GM21515 (cell line): Measurements from ENCODE around the gene GSTA1.
"Not testable (repeated sequence)": the region's sequence is repeated elsewhere in the genome, so short reads cannot be mapped to it uniquely, and the experiment has no call there.

Experiments used
- ATAC-seq: cut with Tn5 transposase; IDR thresholded peaks from one replicate; pipeline ENCODE4 v1.9.1; 2021; ENCODE audit not compliant: unreplicated experiment

The GSTA1 gene

GRCh38 chr6:52759085-52759484 is 44.5 kb downstream of the GSTA1 start:
- no peak for ATAC-seq

GRCh38 chr6:52757651-52758338 is 45.8 kb downstream of the GSTA1 start:
- ATAC-seq: not testable (repeated sequence)

- no peak for ATAC-seq
Measured at GRCh38 chr6:52754443-52754842, 49.2 kb downstream of the GSTA1 start.

- ATAC-seq: not testable (repeated sequence)
Measured at GRCh38 chr6:52753137-52753536, 50.5 kb downstream of the GSTA1 start.

- ATAC-seq: no peak
Measured at GRCh38 chr6:52752310-52752709, 51.3 kb downstream of the GSTA1 start.

GRCh38 chr6:52749556-52750152 is 54.0 kb downstream of the GSTA1 start:
- ATAC-seq: no peak

- not testable (repeated sequence) for ATAC-seq
Measured at GRCh38 chr6:52747301-52747700, 56.3 kb downstream of the GSTA1 start.

- no peak for ATAC-seq
Measured at GRCh38 chr6:52746213-52746612, 57.4 kb downstream of the GSTA1 start.

GRCh38 chr6:52745764-52746201 is 57.8 kb downstream of the GSTA1 start:
- ATAC-seq: no peak

GRCh38 chr6:52741872-52742271 is 61.7 kb downstream of the GSTA1 start:
- no peak for ATAC-seq
